ENCODE results near the gene NEMF. TPM values are rescaled to one million over a fixed set of nuclear protein-coding genes. Genes with fewer than 3 reads are reported as not detected.

Gene NEMF
- total RNA-seq, 1 experiment from 2014 or later = 62.7 TPM

DNA sequence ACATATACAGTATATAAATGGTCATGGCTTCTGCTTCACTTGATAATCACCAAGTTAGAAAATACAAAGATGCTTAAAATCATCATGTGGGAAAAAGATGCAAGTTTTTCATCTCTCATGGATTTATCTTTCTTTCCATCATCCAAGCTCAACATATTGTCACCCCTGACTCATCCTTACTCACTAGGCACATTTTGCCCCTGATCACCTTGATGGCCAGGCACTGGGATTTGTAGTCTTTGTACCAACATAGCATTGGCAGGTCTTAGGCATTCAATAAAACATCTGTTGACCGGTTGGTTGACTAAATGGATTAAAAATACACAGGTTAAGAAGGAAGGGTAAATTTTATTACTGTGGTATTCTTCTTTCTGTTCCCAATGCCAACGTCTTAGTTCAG, 56.6 kb downstream of the NEMF start:
- Histone ChIP-seq H3K9me3 (no peaks in the 10 kb centered on the region), H3K4me1 (no peaks in the 10 kb centered on the region), H3K27me3 (replicated peaks; ENCODE audit: control insufficient read depth, insufficient read depth, low read length) (no peaks in the 10 kb centered on the region), H3K4me3 (ENCODE audit: low read depth, low read length) (no peak overlapping the region), H3K36me3 (ENCODE audit: control insufficient read depth, insufficient read depth, low read length) (no peaks in the 10 kb centered on the region)
- Mint-ChIP-seq H3K9me3 (ENCODE audit: unreplicated experiment) (no peaks in the 10 kb centered on the region), H3K27me3 (ENCODE audit: insufficient read depth, unreplicated experiment) (no peaks in the 10 kb centered on the region), H3K27ac (ENCODE audit: unreplicated experiment) (no peak overlapping the region), H3K4me1 (ENCODE audit: low read depth, unreplicated experiment) (no peaks in the 10 kb centered on the region), H3K36me3 (ENCODE audit: insufficient read depth, unreplicated experiment) (peaks cover 95% of the 10 kb centered on the region), H3K4me3 (ENCODE audit: unreplicated experiment) (no peak overlapping the region)
- POLR2A ChIA-PET = no interaction called here
- TF ChIP-seq, protein P1, sequence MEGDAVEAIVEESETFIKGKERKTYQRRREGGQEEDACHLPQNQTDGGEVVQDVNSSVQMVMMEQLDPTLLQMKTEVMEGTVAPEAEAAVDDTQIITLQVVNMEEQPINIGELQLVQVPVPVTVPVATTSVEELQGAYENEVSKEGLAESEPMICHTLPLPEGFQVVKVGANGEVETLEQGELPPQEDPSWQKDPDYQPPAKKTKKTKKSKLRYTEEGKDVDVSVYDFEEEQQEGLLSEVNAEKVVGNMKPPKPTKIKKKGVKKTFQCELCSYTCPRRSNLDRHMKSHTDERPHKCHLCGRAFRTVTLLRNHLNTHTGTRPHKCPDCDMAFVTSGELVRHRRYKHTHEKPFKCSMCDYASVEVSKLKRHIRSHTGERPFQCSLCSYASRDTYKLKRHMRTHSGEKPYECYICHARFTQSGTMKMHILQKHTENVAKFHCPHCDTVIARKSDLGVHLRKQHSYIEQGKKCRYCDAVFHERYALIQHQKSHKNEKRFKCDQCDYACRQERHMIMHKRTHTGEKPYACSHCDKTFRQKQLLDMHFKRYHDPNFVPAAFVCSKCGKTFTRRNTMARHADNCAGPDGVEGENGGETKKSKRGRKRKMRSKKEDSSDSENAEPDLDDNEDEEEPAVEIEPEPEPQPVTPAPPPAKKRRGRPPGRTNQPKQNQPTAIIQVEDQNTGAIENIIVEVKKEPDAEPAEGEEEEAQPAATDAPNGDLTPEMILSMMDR (IDR thresholded peaks at IDR 0.05; ENCODE audit: insufficient read depth in 1 of 2, low read depth in 1 of 2, low read length in 1 of 2, severe bottlenecking in 1 of 2, unreplicated experiment in 1 of 2) = no peak
- no TSS peak for BruUV-seq (replicated peaks)
- CTCF ChIA-PET = interaction anchor here (0.6 kb wide), 1 partner anchor 405 kb away, joined by 4 read pairs; no protein-coding TSS in a partner anchor
- DNase-seq = no peak
- intact Hi-C loops (cut with micrococcal nuclease; ENCODE audit: unreplicated experiment) = no loop called here

DNA sequence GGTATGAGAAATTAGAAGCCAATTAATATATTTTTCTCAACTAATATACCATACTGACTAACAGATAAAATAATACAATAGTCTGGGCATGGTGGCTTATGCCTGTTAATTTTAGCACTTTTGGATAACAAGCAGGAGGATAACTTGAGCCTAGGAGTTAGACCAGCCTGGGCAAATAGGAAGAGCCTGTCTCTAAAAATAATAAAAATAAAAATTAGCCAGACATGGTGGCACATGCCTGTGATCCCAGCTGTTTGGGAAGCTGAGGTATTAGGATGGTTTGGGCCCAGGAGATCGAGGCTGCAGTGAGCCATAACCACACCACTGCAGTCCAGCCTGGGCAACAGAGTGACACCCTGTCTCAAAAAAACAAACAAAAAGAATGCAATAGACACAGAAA, 60.0 kb downstream of the NEMF start:
- no peak overlapping the region for H3K27ac Mint-ChIP-seq (ENCODE audit: unreplicated experiment)
- H3K27me3 Mint-ChIP-seq (ENCODE audit: insufficient read depth, unreplicated experiment) = no peaks in the 10 kb centered on the region

GRCh38 chr14:49786315-49786714, 66.3 kb downstream of the NEMF start:
- Mint-ChIP-seq H3K27ac (ENCODE audit: unreplicated experiment) (no peak overlapping the region), H3K36me3 (ENCODE audit: insufficient read depth, unreplicated experiment) (peaks cover 96% of the 10 kb centered on the region), H3K27me3 (ENCODE audit: insufficient read depth, unreplicated experiment) (no peaks in the 10 kb centered on the region), H3K9me3 (ENCODE audit: unreplicated experiment) (no peaks in the 10 kb centered on the region), H3K4me1 (ENCODE audit: low read depth, unreplicated experiment) (peaks cover 13% of the 10 kb centered on the region), H3K4me3 (ENCODE audit: unreplicated experiment) (no peak overlapping the region)
- DNase-seq = no peak
- no peaks in the 10 kb centered on the region for H3K9me3 ChIP-seq
- ChIA-PET CTCF (no interaction called here), POLR2A (no interaction called here)
- no peaks in the 10 kb centered on the region for H3K27me3 ChIP-seq (replicated peaks; ENCODE audit: control insufficient read depth, insufficient read depth, low read length)
- TF ChIP-seq, protein P1 (IDR thresholded peaks at IDR 0.05; ENCODE audit: insufficient read depth in 1 of 2, low read depth in 1 of 2, low read length in 1 of 2, severe bottlenecking in 1 of 2, unreplicated experiment in 1 of 2) = no peak
- no peaks in the 10 kb centered on the region for H3K36me3 ChIP-seq (ENCODE audit: control insufficient read depth, insufficient read depth, low read length)
- no TSS peak for BruUV-seq (replicated peaks)
- H3K4me1 ChIP-seq = peaks cover 11% of the 10 kb centered on the region
- no peak overlapping the region for H3K4me3 ChIP-seq (ENCODE audit: low read depth, low read length)
- intact Hi-C loops (cut with micrococcal nuclease; ENCODE audit: unreplicated experiment) = no loop called here

More for the DNA sequence above, 60.0 kb downstream of the NEMF start:
- CTCF ChIA-PET = no interaction called here
- Mint-ChIP-seq H3K9me3 (ENCODE audit: unreplicated experiment) (no peaks in the 10 kb centered on the region), H3K4me1 (ENCODE audit: low read depth, unreplicated experiment) (peaks cover 13% of the 10 kb centered on the region), H3K36me3 (ENCODE audit: insufficient read depth, unreplicated experiment) (peaks cover 97% of the 10 kb centered on the region), H3K4me3 (ENCODE audit: unreplicated experiment) (no peak overlapping the region)
- Histone ChIP-seq H3K9me3 (no peaks in the 10 kb centered on the region), H3K27me3 (replicated peaks; ENCODE audit: control insufficient read depth, insufficient read depth, low read length) (no peaks in the 10 kb centered on the region), H3K4me3 (ENCODE audit: low read depth, low read length) (no peak overlapping the region), H3K36me3 (ENCODE audit: control insufficient read depth, insufficient read depth, low read length) (no peaks in the 10 kb centered on the region), H3K4me1 (peaks cover 11% of the 10 kb centered on the region)
- POLR2A ChIA-PET = no interaction called here
- no peak for DNase-seq
- intact Hi-C loops (cut with micrococcal nuclease; ENCODE audit: unreplicated experiment) = no loop called here
- BruUV-seq (replicated peaks) = no TSS peak
- TF ChIP-seq, protein P1 (IDR thresholded peaks at IDR 0.05; ENCODE audit: insufficient read depth in 1 of 2, low read depth in 1 of 2, low read length in 1 of 2, severe bottlenecking in 1 of 2, unreplicated experiment in 1 of 2) = no peak
